ENCODE data around the gene MSANTD2. TPM values are rescaled to one million over a fixed set of nuclear protein-coding genes. Genes with fewer than 3 reads are reported as not detected.

Gene MSANTD2
- total and polyA plus RNA-seq, 2 donors from 2014 or later = 6.5 to 16.4 TPM

DNA sequence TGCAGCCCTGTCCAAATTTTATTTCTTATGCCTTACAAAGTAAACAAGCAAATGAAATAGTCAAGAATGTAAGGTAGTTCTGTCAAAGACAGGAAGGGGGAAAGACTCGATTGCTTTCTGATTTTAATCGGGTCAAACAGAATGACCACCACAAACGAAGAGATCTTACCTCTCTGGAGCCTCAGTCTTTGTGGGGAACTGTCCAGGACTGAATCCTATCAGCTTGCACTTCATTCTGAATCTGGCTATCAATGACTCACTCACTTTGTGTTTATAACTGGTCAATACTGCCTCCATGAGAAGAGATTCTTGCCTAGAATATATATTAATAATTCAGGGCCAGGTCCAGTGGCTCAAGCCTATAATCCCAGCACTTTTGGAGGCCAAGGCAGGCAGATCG is 17.2 kb downstream of the MSANTD2 start:
- TF ChIP-seq, protein P1, sequence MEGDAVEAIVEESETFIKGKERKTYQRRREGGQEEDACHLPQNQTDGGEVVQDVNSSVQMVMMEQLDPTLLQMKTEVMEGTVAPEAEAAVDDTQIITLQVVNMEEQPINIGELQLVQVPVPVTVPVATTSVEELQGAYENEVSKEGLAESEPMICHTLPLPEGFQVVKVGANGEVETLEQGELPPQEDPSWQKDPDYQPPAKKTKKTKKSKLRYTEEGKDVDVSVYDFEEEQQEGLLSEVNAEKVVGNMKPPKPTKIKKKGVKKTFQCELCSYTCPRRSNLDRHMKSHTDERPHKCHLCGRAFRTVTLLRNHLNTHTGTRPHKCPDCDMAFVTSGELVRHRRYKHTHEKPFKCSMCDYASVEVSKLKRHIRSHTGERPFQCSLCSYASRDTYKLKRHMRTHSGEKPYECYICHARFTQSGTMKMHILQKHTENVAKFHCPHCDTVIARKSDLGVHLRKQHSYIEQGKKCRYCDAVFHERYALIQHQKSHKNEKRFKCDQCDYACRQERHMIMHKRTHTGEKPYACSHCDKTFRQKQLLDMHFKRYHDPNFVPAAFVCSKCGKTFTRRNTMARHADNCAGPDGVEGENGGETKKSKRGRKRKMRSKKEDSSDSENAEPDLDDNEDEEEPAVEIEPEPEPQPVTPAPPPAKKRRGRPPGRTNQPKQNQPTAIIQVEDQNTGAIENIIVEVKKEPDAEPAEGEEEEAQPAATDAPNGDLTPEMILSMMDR (IDR thresholded peaks at IDR 0.05; ENCODE audit: borderline replicate concordance, extremely low read depth, insufficient read depth) = no peak
- intact Hi-C loops (cut with DNase I) = no loop called here
- no peak for DNase-seq
- Histone ChIP-seq H3K27ac (ENCODE audit: low read depth in 2 of 2, low read length in 2 of 2) (no peak overlapping the region), H3K9me3 (ENCODE audit: control insufficient read depth in 2 of 3, insufficient read depth in 1 of 3, low read length in 3 of 3) (no peaks in the 10 kb centered on the region), H3K4me3 (ENCODE audit: low read length in 3 of 3) (no peak overlapping the region), H3K36me3 (ENCODE audit: control insufficient read depth in 2 of 3, insufficient read depth in 3 of 3, low read length in 3 of 3) (no peaks in the 10 kb centered on the region), H3K27me3 (ENCODE audit: control insufficient read depth, insufficient read depth, low read length) (no peaks in the 10 kb centered on the region), H3K9ac (ENCODE audit: low read length in 3 of 3) (no peak overlapping the region), H3K4me1 (ENCODE audit: control insufficient read depth in 2 of 3, insufficient read depth in 2 of 3, low read depth in 1 of 3, low read length in 3 of 3) (no peaks in the 10 kb centered on the region)
- no peak for FAIRE-seq

DNA sequence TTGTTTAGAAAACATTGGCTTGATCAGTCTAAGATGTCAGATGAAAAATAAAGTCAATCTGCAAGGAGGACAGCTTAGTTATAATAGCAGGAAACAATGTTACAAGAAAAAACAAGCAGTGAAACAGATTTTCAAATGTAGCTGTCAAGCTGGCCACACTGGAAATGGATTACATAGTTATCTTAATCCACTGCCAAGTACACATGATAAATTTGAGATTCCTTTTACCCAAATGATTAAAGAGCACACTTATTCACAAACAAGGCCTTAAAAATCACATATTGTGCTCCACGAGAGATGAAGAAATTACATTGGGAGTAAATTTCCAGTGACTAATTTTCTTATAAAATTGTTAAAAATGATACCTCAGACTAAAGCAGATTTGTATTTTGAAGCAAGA is 20.6 kb downstream of the MSANTD2 start:
- Histone ChIP-seq H3K27me3 (ENCODE audit: control insufficient read depth, insufficient read depth, low read length) (no peaks in the 10 kb centered on the region), H3K4me3 (ENCODE audit: low read length in 3 of 3) (no peak overlapping the region), H3K4me1 (ENCODE audit: control insufficient read depth in 2 of 3, insufficient read depth in 2 of 3, low read depth in 1 of 3, low read length in 3 of 3) (no peaks in the 10 kb centered on the region), H3K9me3 (ENCODE audit: control insufficient read depth in 2 of 3, insufficient read depth in 1 of 3, low read length in 3 of 3) (no peaks in the 10 kb centered on the region), H3K27ac (ENCODE audit: low read depth in 2 of 2, low read length in 2 of 2) (no peak overlapping the region), H3K36me3 (ENCODE audit: control insufficient read depth in 2 of 3, insufficient read depth in 3 of 3, low read length in 3 of 3) (no peaks in the 10 kb centered on the region), H3K9ac (ENCODE audit: low read length in 3 of 3) (no peak overlapping the region)
- intact Hi-C loops (cut with DNase I) = no loop called here
- TF ChIP-seq, protein P1 (IDR thresholded peaks at IDR 0.05; ENCODE audit: borderline replicate concordance, extremely low read depth, insufficient read depth) = no peak
- DNase-seq = no peak
- no peak for FAIRE-seq

DNA sequence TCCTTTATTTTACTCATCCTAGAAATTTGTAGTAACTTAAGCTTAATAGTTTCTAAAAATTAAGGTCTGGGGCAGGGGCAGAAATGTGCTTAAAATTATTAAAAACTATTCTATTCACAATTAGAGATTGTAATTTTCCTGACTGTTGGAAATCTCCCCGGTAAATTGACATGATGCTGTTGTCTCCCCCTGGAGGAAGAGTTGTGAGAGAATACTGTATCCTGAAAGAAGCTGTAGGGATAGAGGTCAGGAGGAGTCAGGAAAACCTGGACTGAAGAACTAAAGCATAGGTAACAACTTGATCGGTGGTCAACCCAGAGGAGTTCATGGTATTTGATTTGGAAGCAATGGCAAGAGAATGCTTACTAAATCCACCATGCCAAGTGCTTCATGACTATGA is 21.9 kb downstream of the MSANTD2 start:
- TF ChIP-seq, protein P1 (IDR thresholded peaks at IDR 0.05; ENCODE audit: borderline replicate concordance, extremely low read depth, insufficient read depth) = no peak
- H3K4me1 ChIP-seq (ENCODE audit: control insufficient read depth in 2 of 3, insufficient read depth in 2 of 3, low read depth in 1 of 3, low read length in 3 of 3) = no peaks in the 10 kb centered on the region
- no peaks in the 10 kb centered on the region for H3K36me3 ChIP-seq (ENCODE audit: control insufficient read depth in 2 of 3, insufficient read depth in 3 of 3, low read length in 3 of 3)
- FAIRE-seq (no peak), DNase-seq (no peak)
- no peak overlapping the region for H3K27ac ChIP-seq (ENCODE audit: low read depth in 2 of 2, low read length in 2 of 2)
- H3K4me3 ChIP-seq (ENCODE audit: low read length in 3 of 3) = no peak overlapping the region
- H3K9ac ChIP-seq (ENCODE audit: low read length in 3 of 3) = no peak overlapping the region
- intact Hi-C loops (cut with DNase I) = no loop called here
- H3K9me3 ChIP-seq (ENCODE audit: control insufficient read depth in 2 of 3, insufficient read depth in 1 of 3, low read length in 3 of 3) = no peaks in the 10 kb centered on the region
- H3K27me3 ChIP-seq (ENCODE audit: control insufficient read depth, insufficient read depth, low read length) = no peaks in the 10 kb centered on the region
